Erythroblast (primary cell): ENCODE data around the gene PTTG1IP2.

Experiments used
- DNase-seq, 2 experiments: peaks; one replicate each; lab custom pipeline; 2025; lab: John Stamatoyannopoulos, UW
- GATA1 ChIP-seq: IDR thresholded peaks from 2 replicates; pipeline ENCODE4 v1.6.1; 2011; ENCODE audit warnings: low read depth, mild to moderate bottlenecking, control low read depth, low read length, moderate library complexity
- POLR2A ChIP-seq: IDR thresholded peaks from 2 replicates; pipeline ENCODE4 v1.6.1; 2011; ENCODE audit warnings: mild to moderate bottlenecking, low read length

The PTTG1IP2 gene

DNA sequence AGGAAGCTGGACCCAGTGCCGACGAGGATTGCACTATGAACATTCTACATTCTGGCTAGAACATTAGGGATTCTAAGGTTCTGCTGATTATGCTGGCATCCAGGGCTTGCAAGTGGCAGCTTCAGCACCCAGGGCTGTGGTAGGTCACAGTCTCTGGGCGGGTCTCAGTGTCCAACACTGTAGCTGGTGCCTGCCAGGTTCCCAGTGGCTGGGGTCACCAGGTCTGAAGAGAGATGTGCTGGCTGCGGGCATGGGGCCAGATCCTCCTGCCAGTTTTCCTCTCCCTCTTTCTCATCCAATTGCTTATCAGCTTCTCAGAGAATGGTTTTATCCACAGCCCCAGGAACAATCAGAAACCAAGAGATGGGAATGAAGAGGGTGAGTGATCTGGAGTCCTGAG is at the start of gene PTTG1IP2:
PTTG1IP2 (plus strand) TSS at position 86 of the 400 bp plus-strand sequence; CDS start at position 234, 148 bp downstream.
- TF ChIP-seq POLR2A (no peak), GATA1 (no peak)
- no peak for DNase-seq

DNA sequence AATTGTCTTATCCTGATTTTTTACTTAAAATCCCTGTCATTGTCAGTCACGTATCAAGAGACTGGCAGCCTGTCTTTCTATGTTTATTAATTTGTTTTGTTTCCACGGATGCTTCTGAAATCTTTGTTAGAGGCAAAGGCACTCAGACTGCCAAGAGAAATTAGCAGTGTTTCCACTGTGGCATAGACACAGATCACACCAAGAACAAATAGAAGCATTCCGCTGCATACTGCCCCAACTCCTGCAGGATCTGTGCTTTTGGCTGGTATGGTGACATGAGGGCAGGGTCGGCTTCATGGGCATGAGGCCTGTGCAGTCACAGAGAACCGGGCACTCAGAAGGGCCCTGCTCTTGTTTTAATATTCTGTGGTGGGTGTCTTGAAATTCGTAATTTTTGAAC is 47.8 kb upstream of the PTTG1IP2 start:
- no peak for DNase-seq
- TF ChIP-seq POLR2A (no peak), GATA1 (no peak)

DNA sequence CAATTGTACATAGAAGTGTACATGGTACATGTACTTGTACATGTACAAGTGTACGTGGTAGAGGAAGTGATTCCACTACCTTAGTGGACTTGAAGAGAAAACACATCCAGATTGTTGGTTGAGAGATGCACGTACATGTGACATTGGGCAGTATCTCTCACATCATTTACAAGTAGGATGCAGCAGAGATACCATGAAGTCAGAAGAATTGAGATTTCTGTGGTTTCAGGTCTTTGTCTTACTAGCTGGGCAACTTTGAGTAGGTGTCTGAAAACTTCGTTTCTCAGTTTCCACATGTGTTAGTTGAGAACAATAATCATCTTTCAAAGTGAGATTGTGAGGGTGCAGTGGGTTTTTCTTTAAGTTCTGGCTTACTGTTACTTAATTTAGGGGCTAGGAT is 44.7 kb upstream of the PTTG1IP2 start:
- TF ChIP-seq GATA1 (no peak), POLR2A (no peak)
- no peak for DNase-seq

DNA sequence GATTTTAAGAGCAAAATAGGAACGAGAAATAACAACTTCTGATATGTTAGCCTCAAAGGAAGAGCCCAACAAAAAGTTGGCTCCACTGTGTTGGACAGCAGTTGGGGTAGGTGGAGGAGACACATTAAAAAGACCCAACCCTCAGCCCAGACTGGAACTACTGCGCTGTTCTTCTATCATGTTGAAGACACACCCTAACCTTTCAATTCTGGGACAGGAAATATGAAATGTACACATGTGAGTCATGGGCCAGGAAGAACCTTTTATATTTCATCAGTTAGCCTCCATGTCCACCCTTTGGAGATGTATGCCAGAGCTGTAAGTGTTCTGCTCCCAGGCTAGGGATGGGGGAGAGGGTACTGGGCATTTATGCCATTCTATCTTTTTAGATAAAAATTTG is 44.1 kb upstream of the PTTG1IP2 start:
- TF ChIP-seq POLR2A (no peak), GATA1 (no peak)
- DNase-seq = no peak

DNA sequence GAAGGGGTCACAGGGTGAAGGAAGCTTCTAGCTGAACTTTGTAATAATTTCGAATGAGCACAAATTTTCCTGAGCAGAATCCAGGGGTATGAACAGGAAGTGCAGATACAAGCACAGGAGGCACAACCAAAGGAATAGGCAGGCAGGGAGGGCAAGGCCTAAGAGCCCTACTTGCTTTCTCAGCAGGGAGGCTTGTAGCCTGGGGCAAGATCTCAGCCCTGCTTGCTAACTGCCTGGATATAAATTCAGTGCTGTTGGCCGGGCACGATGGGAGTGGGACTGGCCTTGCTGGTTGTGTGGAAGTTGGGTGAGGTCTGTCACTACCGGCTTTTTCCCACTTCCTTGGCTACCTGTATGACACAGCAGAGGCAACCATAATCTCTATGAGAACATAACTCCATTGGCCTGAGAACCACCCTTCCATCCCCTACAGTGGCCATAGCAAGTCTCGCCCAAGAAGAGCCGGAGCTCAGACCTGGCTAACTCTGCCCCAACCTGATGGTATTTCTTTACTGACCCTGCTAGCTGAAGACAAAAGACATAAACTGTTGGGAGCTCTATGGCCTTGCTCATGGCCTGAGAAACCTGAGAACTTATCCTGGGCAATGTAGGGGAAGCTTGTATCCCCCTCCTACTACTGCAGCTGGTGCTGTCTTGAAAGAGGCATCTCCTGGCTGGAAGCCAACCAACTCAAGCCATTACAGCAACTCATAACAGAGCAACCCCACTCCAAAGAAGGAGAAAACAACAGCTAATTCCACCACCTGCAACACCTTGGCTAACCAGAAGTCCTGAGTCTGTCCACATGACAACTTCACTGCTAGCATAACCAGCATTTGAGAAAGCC is 38.6 kb upstream of the PTTG1IP2 start:
- no peak for DNase-seq
- TF ChIP-seq POLR2A = no peak
- no peak for TF ChIP-seq GATA1

DNA sequence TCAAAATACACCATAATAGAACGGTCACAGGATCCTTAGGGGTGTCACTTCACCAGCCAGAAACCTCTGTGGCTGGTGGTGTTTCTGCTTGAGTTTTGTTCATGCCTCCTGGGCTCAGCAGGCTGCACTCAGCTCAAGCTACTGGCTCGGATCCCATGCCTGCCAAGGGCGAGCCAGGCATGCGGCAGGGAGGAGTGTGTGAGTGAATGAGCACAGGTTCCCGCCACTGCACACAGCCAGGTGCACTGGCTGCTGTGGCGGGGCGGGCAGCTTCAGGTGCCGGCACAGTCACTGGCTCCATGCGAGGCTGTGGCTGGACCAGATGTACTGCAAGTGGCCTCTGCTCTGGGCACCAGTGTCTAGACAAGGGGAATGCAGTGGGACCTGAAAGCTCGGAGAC is 36.7 kb upstream of the PTTG1IP2 start:
- TF ChIP-seq POLR2A (no peak), GATA1 (no peak)
- DNase-seq = no peak

DNA sequence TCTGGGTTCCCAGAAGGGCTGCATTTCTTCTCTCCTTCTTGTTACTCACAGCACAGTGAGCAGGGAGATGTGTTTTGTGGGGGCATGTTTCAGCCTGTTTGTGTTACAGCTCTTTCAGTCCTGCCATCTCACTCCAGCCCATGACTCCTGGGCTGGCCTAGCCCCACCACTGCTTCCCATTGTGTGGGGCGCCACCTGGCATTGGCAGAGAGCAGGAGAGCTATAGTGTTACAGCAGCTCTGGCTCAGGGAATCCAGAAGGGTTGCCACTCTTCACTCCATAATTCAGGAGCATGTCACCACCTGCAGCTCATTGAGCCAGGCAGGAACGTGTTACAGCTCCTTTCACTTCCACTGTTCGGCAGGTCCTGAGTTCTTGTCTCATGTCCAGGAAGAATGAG is 36.2 kb upstream of the PTTG1IP2 start:
- no peak for DNase-seq
- TF ChIP-seq GATA1 (no peak), POLR2A (no peak)

DNA sequence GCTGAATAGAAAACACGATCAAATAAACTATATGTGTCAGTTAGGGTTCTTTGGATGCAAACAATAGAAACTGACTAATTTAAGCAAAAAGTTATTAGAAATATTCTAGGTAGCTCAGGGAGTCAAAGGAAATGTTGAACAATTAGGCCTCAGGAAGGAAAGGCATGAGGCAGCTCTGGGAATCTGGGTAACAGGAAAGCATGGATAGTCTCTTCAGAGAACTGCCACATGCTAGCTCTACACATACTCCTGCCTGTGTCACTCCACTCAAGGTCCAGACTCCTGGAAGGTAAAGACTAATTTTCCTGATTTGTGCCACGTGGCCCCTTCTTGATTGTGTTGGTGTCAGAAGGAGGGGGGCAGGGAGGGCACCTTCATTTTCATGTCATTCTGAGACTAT is 23.8 kb upstream of the PTTG1IP2 start:
- no peak for DNase-seq
- TF ChIP-seq POLR2A = no peak
- TF ChIP-seq GATA1 = no peak

DNA sequence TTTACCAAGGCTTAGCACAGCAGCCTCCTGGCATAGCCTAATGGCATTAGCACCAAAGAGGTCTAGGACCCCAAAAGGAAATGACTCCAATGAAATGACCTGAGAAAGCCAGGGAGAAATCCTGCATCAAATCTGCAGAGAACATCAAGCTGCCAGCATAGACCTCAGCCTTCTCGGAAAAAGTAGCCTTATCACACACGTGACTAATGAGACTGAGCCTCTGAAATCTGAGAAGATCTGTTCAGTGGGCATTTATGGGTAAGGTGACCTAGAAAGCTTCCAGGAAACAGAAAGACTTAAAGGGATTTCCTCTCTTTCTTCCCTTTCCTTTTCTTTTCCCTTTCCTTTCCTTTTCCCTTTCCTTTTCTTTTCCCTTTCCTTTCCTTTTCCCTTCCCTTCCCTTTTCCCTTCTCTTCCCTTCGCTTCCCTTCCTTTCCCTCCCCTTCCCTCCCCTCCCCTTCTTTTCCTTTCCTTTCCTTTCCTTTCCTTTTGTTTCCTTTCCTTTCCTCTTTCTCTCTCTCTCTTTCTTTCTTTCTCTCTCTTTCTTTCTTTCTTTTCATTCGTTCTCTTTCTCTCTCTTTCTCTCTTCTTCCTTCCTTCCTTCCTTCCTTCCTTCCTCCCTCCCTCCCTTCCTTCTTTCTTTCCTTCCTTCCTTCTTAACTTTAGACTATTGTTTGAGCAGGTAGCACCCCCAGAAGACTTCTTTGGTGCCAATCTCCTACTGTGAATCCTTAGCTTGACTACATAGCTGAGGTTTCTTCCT is 23.1 kb upstream of the PTTG1IP2 start:
- DNase-seq = no peak

DNA sequence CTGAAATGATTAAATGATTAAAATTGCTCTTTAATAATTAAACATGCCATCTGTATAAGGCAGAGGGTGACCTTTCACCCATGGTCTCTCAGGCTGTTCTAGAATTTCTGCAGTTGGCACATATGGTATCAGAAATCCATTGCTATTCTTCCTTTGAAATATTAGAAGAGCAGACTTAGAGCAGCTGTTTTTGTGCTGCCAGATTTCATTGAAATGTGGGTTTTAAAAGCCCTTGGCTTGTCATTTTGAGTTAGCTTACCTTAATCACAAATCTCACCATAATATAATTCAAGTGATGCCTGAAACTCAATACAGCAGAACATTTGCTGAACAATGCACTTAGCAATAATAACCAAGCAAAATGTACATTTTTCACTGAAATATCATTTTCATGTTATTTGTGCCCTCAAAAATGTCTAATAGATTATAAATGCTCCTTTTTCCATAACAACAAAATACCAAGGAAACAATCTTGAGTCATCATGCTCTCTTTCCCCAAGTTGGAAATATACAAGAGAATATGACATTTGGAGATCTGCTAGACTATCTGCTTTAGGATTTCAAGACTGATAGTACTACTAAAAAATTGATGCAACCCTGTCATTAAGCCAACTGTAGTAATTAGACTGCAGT is 16.1 kb upstream of the PTTG1IP2 start:
- DNase-seq = no peak
- TF ChIP-seq POLR2A (no peak), GATA1 (no peak)

More for the DNA sequence above, 23.1 kb upstream of the PTTG1IP2 start:
- no peak for TF ChIP-seq POLR2A
- no peak for TF ChIP-seq GATA1

DNA sequence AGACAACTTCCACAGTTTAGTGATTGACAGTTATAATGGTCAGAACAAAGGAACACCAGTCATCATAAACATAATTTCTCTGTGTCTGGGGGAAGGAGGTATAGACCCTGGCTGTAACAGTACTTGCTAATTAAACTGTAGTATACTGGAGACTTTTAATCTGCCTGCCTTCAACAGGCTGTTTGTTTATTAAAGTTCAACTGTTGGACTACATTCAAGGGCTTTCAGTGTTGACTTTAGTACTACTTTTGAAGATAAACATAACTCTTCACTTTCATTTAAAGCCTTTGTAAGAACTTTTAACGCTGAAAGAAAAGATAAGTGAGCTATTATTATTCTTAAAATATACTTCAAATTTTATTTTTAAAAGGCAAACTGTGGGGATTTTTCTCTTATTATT is 15.5 kb upstream of the PTTG1IP2 start:
- no peak for TF ChIP-seq POLR2A
- no peak for TF ChIP-seq GATA1
- DNase-seq = no peak

DNA sequence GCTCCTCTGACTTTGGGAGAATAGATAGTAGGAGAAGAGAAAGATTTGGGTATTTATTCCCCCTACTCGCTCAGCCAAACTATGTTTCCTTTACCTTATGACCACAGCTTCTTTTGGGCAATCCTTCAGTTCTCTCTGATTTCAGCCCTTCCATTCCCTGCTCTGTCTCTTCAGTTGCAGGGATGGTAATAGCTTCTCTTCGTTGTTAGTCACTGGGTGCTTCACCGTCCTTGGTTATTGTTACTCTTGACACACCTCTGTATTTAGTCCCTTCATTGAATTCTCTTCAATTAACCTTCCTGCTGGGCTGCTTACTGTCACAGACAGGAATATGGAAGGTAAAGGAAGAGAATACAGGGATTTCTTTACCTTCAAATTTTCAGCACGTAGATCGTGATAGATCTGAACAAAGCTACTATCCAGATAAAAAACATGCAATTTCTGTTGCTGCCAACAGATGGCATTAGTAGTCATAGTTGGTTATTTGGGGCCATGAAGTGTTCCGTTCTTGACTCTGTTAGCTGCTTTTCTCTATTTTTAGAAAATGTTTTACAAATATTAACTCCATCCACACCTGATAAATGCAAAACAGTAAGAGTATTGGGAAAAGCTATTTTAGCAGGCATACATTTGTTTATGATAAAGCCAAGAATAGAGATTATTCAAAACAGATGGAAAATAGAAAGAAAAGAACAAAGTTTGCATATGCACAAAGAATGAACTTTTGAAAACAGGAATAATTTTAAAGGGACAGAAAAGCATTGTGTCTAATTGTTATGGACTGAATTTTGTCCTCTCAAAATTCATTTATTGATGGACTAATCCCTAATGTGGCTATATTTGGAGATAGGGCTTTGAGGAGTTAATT is 14.0 kb upstream of the PTTG1IP2 start:
- peak; percentile 9 to 16 for DNase-seq
- TF ChIP-seq GATA1 = no peak
- no peak for TF ChIP-seq POLR2A

DNA sequence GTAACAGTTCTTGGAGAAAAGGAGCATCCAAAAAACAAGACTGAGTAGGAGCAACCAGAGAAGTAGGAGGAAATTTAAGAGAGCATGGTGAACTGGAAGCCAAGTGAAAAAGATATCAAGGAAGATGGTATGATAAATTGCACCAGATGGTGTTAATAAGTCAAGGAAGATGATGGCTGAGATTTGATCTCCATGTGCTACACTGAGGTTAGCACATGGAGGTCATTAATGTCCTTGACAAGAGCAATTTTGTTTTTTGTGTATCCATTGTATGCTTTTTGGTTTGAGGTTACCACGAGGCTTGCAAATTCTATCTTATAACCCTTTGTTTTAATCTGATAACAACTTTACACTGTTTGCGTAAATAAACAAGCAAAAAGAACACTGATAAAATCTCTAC is 11.3 kb upstream of the PTTG1IP2 start:
- no peak for DNase-seq
- TF ChIP-seq GATA1 (no peak), POLR2A (no peak)

DNA sequence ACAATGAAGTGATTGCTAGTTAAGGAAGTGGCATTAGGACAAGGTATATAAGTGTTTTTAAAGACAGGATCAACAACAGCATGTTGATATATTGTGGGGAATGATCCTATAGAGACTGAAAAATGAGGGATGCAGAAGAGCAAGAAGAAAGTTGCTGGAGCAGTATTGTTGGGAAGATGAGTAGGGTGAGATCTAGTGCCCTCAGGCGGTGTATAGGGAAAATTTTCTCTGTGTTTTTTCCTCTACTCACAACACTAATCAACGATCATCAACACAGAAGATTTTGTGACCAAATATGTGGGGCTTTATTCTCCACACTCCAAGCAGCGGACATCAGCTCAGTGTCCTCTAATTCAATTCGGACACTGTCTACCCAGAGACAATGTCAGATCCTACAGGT is 9.6 kb upstream of the PTTG1IP2 start:
- TF ChIP-seq GATA1 = no peak
- TF ChIP-seq POLR2A = no peak
- no peak for DNase-seq
